Measurements from ENCODE around the gene ZNF618.

Gene ZNF618

DNA sequence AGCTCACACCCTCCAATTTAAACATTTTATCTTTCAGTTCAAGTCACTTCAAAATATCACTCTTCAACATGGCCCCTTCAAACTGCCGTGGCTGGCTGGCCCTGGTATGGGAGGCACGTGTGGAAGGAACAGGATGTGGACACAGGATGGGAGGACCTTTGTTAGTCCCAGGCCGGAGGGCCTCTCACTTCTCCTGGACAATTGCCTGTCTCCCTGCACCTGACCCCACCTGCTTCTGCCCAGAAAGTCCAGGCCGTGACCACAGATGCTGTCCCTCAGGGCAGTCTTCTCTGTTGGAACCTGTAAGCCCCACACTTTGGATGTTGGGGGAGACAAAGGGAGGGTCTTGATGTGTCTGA, 182.6 kb downstream of the ZNF618 start:
- no peak for TF ChIP-seq CTCF (IDR thresholded peaks at IDR 0.05; ENCODE audit: low read depth, low read length, missing control alignments)
- no peak for DNase-seq (ENCODE audit: low read depth)
- in situ Hi-C loops (cut with HindIII; ENCODE audit: low sequenced_read_pairs), result no loop called here

GRCh38 chr9:114059047-114059803, 183.1 kb downstream of the ZNF618 start:
- TF ChIP-seq CTCF (IDR thresholded peaks at IDR 0.05; ENCODE audit: low read depth, low read length, missing control alignments), result no peak

More for the DNA sequence above, 182.6 kb downstream of the ZNF618 start:
- no peak overlapping the region for H3K4me3 ChIP-seq (ENCODE audit: low read depth, low read length)

GRCh38 chr9:114060070-114060469, 184.0 kb downstream of the ZNF618 start:
- no peak for DNase-seq (ENCODE audit: low read depth)
- H3K4me3 ChIP-seq (ENCODE audit: low read depth, low read length), result no peak overlapping the region
- no peak for TF ChIP-seq CTCF (IDR thresholded peaks at IDR 0.05; ENCODE audit: low read depth, low read length, missing control alignments)
- in situ Hi-C loops (cut with HindIII; ENCODE audit: low sequenced_read_pairs), result no loop called here

More at GRCh38 chr9:114059047-114059803, 183.1 kb downstream of the ZNF618 start:
- in situ Hi-C loops (cut with HindIII; ENCODE audit: low sequenced_read_pairs), result no loop called here
- H3K4me3 ChIP-seq (ENCODE audit: low read depth, low read length), result no peak overlapping the region
- DNase-seq (ENCODE audit: low read depth), result no peak

DNA sequence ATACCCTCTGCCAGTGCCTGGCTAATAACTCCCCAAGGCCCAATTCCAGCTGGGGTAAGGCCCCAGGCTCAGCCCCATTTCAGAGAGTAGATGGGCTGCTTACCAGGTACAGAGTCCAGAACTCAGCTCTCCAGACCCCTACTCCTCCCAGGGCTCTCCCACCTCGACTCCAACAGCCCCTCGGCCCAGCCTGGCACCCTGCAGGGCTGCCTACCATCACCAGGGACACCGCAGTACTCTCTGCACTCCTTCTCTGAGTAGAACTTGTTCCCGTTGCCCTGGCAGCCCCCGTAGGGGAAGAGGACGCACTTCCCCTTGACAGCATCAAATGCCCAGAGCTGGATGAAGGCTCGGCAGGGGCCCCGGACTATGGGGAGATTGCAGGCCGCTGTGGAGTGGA, 184.6 kb downstream of the ZNF618 start:
- no peak for TF ChIP-seq CTCF (IDR thresholded peaks at IDR 0.05; ENCODE audit: low read depth, low read length, missing control alignments)
- no peak for DNase-seq (ENCODE audit: low read depth)
- no peak overlapping the region for H3K4me3 ChIP-seq (ENCODE audit: low read depth, low read length)
- in situ Hi-C loops (cut with HindIII; ENCODE audit: low sequenced_read_pairs), result no loop called here

GRCh38 chr9:114061292-114061691, 185.2 kb downstream of the ZNF618 start:
- no peak for TF ChIP-seq CTCF (IDR thresholded peaks at IDR 0.05; ENCODE audit: low read depth, low read length, missing control alignments)
- DNase-seq (ENCODE audit: low read depth), result no peak
- in situ Hi-C loops (cut with HindIII; ENCODE audit: low sequenced_read_pairs), result no loop called here
- H3K4me3 ChIP-seq (ENCODE audit: low read depth, low read length), result no peak overlapping the region

GRCh38 chr9:114061830-114062474, 185.8 kb downstream of the ZNF618 start:
- H3K4me3 ChIP-seq (ENCODE audit: low read depth, low read length), result no peak overlapping the region
- DNase-seq (ENCODE audit: low read depth), result no peak
- in situ Hi-C loops (cut with HindIII; ENCODE audit: low sequenced_read_pairs), result no loop called here
- TF ChIP-seq CTCF (IDR thresholded peaks at IDR 0.05; ENCODE audit: low read depth, low read length, missing control alignments), result no peak

All from astrocyte of the cerebellum (primary cell).